Left ventricle myocardium superior (tissue), 1 donor: ENCODE measurements around the gene PPP1CA. TPM values are rescaled to one million over a fixed set of nuclear protein-coding genes. Genes with fewer than 3 reads are reported as not detected.
"Not testable (repeated sequence)": the region's sequence is repeated elsewhere in the genome, so short reads cannot be mapped to it uniquely, and the experiment has no call there.

Experiments used
- ATAC-seq: fragments of 200-7000 bp; cut with Tn5 transposase; one replicate; pipeline ENCODE4 v1.9.1; 2020; ENCODE audit warnings: mild to moderate bottlenecking, moderate library complexity
- DNase-seq: peaks from one replicate; pipeline ENCODE4 v3.0.0-alpha.2; 2020
- intact Hi-C: fragments of 100-400 bp; cut with micrococcal nuclease; formaldehyde crosslinking; loops from one replicate; pipeline ENCODE4 v1.11.0; 2022
- total RNA-seq: library from RNA; stranded (reverse); fragmentation: NEBNext Ultra II Directional; extraction: Animal tissue kit (Norgen Biotek cat#: 25700); gene quantifications from one replicate; pipeline ENCODE4 v1.2.1, GENCODE V29; 2021
- donor health status: DM: no; HTN: yes; CAD: no; lungs with severe emphysema.

PPP1CA gene
- total RNA-seq, 1 donor from 2014 or later = 106 TPM

DNA sequence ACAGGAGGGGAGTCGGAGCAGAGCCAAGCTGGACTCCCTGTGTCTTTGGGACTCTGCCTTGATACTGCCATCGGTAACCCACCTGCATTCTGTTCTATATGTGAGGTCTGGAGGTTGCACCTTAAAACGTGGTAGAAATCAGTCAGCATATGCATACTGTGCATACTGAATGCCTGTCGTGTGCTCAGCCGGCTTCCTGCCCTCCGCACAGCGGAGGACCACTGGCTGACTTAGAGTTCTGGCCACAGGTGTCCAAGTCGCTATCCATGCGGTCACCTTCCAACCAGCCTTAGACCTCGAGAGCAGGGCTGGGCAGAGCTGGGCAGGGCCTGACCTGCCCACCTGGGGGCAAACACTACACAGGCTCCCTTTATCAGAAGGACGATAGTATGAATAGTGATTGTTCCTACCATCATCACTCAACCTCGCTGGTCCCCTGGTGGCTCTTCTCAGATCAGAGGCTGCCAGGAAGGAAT lies 6.1 kb upstream of the PPP1CA start:
- ATAC-seq (no peak), DNase-seq (no peak)
- intact Hi-C loops = no loop called here

DNA sequence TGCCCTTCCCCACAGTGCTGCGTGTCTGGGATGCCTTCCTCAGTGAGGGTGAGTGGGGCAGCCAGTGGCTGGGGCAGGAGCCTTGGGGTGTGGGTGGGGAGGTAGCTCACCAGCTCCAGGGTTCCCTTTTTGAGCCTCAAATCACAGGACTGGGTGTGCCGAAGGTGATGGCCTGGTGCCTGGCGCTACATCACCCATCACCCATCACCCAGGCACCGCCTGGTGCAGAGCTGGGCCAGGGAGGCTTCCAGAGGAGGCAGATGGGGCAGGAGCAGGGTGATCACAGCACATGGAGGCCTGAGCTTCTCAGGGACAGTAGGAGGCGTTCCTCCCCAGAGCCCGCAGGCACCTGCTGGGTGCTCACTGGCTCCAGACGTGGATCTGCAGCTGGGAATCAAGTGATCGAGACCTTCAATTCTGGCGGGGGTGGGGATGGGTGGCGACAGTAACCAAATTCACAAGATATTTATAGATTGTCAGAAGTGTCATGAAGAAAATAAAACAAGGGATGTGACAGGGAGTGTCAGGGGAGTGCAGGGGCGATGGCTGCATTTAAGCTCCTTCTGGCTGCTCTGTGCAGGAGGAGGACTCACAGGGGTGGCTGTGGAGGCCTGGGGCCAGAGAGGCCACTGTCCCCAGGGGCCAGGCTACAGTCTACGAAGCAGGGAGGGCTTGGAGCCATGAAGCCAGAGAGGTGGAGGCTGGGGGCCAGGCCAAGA lies 5.5 kb upstream of the PPP1CA start:
- intact Hi-C loops = no loop called here
- no peak for DNase-seq
- ATAC-seq = no peak

DNA sequence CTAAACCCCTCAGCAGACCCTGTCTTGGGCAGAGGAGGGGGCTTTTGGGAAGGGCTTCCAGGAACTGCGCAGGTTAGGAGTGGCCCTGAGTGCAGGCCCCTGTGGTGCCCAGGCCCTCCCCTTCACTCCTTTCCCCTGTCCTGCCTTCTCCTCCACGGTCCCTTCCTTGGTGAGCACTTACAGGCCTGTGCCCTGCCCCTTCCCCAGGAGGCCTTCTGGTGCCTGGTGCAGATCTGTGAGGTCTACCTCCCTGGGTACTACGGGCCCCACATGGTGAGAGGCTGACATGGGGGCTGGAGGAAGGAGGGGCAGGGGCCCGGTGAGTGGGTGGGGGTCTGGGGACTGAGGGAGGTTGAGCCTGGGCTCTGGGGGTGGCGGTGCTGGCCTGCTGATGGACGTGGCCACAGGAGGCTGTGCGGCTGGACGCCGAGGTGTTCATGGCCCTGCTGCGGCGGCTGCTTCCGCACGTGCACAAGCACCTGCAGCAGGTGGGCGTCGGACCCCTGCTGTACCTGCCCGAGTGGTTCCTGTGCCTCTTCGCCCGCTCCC lies 4.8 kb upstream of the PPP1CA start:
- ATAC-seq (no peak), DNase-seq (no peak)
- intact Hi-C loops = no loop called here

DNA sequence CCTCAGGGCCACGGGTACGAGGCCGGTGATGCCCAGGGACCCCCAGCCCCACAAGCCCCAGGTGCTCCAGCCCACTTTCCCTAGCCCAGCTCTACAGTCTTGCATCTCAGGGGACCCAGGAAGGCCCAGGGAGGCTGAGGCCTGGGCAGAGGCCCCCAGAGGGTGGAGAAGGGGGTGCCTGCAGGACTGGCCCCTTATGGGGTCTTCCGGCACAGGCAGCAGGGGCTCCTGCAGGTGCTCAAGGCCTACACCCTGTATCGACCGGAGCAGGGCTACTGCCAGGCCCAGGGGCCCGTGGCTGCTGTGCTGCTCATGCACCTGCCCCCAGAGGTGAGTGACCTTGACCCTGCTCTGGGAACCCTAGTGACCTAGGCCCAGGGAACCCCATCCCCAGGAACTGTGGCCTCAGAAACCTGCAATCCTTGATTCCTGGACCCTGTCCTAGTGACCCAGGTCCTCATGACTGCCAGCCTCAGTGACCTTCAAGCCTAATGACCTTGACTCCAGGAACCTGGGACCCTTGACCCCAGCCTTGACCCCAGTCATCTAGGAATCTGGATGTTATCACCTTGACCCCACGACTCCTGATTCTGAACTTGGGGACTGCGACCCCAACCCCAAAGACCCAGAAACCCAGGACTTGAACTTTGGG lies 4.2 kb upstream of the PPP1CA start:
- DNase-seq = no peak
- intact Hi-C loops = no loop called here

DNA sequence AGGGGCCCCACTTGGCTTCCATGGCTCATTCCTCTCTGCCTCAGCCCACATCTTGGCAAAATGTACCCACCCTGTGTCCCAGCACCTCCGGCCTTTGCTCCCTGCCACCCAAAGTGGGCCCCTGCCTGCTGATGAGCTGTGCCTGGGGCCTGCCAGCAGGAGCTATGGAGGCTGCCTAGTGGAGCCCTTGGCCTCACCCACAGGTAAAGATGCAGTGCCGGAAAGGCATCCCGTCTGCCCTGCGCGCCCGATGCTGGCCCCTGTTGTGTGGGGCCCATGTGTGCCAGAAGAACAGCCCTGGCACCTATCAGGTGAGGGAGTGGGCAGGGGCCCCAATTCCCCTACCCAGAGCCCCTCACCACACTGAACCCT lies 3.5 kb upstream of the PPP1CA start:
- intact Hi-C loops = no loop called here
- DNase-seq (no peak), ATAC-seq (no peak)

More for the DNA sequence above, 4.2 kb upstream of the PPP1CA start:
- no peak for ATAC-seq

DNA sequence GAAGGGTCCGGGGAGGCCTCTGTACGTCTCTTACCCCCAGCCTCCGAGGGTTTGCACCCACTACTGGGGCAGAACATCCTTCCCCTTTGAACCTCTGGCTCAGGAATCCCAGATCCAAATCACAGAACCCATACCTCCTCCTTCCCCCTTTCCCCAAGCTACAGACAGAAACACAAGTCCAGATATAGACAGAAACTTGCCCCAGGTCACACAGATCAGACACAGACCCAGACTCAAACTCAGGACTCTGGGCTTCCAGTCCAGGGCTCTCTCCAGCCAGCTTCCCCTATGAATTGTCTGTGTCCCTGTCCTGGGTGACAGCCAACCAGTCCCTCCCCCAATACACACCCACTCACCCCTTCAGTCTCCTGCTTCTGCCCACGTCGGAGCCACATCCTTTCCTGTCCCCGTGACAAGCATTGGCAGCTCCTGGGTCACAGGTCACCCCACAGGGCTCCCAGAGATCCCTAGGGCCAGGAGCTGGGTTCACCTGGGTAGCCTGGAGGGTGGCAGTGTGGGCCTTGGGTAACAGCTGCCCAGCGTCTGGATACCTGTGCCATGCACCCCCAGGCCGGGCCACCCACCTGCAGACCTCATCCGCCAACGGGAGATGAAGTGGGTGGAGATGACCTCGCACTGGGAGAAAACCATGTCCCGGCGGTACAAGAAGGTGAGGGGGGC lies 3.0 kb upstream of the PPP1CA start:
- ATAC-seq = no peak

DNA sequence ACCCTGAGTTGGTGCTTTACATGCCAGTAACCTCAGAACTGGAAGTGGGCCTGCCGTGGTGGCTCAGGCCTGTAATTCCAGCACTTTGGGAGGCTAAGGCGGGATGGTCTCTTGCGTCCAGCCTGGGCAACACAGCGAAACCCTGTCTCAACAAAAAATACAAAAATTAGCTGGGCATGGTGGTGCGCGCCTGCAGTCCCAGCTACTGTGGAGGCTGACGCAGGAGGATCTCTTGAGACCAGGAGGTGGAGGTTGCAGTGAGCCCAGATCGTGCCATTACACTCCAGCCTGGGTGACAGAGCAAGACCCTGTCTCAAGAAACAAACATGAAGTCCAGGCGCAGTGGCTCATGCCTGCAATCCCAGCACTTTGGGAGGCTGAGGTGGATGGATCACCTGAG lies 1.4 kb upstream of the PPP1CA start:
- ATAC-seq, intact Hi-C loops, DNase-seq: not testable (repeated sequence)

More for the DNA sequence above, 3.0 kb upstream of the PPP1CA start:
- intact Hi-C loops = no loop called here
- DNase-seq = no peak

DNA sequence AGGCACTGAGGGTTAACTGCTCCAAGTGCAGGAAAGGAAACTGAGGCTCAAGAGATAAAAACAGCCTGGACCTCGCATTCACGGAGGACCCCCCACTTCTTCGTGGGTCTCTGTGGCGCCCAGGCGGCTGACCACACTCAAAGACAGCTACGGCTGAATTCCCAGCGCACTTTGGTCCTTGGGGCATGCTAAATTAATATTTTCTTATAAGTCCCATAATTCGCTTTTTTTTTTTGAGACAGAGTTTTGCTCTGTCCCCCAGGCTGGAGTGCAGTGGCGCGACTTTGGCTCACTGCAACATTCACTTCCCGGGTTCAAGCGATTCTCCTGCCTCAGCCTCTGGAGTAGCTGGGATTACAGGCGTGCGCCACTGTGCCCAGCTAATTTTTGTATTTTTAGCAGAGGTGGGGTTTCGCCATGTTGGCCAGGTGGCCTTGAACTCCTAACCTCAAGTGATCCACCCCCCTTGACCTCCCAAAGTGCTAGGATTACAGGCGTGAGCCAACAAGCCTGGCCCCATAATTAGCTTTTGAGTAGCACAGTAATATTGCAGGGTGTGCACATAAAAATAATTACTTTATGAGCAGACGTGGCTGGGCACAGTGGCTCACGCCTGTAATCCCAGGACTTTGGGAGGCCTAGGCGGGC lies 658 bp upstream of the PPP1CA start:
- intact Hi-C loops, ATAC-seq, DNase-seq: not testable (repeated sequence)

DNA sequence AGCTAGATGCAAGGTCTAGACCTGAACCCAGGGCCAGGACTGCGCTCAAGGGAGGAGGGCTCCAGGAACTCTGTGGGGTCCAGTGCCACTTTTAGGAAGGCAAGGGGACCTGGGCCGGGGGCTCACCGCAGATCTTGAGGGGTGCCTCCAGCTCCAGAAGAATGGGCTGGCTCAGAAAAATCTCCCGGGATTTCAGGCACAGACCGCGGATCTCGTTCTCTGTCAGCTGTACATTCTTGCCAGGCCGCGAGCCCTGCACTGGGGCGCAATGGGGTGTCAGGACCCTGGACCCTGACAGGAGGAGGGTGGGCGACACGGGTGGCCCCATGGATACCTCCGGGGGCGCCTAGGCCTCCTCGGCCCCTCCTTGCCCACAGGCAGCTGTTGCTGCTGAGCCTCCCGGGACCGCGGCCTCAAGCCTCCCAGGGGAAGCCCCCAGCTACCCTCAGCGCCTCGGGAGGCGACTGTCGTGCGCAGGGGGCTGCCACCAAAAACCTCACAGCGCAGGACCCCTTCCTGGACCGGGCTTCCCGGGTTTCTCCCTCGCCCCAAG lies 640 bp downstream of the PPP1CA start:
- DNase-seq (no peak), ATAC-seq (no peak)
- intact Hi-C loops = no loop called here

DNA sequence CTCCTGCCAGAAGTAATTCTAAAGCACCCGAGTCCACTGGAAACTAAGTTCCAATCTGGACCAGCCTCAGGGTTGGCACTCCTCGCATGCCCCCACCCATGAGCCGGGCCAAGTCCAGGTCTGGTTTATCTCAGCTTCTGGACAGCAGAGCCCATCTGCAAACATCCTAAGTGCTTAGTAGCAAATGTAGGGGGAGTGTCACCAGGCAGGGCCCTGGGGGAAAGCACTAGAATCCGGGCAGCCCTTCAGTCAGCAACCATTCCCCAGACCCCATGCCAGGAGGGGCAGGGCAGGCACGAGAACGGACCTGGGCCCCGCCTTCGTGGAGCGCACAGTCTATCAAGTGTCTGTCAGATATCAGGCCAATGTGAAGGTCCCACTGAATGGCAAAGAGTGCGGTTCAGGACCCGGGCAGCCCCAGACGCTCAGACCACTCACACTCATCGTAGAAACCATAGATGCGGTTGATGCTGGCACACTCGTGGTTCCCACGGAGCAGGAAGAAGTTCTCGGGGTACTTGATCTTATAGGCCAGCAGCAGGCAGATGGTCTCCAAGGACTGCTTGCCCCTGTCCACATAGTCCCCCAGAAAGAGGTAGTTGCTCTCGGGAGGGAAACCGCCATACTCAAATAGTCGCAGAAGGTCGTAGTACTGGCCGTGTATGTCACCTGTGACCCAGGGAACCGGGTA lies 1.3 kb downstream of the PPP1CA start:
- ATAC-seq (peak; percentile 6), DNase-seq (no peak)
- intact Hi-C loops = no loop called here

DNA sequence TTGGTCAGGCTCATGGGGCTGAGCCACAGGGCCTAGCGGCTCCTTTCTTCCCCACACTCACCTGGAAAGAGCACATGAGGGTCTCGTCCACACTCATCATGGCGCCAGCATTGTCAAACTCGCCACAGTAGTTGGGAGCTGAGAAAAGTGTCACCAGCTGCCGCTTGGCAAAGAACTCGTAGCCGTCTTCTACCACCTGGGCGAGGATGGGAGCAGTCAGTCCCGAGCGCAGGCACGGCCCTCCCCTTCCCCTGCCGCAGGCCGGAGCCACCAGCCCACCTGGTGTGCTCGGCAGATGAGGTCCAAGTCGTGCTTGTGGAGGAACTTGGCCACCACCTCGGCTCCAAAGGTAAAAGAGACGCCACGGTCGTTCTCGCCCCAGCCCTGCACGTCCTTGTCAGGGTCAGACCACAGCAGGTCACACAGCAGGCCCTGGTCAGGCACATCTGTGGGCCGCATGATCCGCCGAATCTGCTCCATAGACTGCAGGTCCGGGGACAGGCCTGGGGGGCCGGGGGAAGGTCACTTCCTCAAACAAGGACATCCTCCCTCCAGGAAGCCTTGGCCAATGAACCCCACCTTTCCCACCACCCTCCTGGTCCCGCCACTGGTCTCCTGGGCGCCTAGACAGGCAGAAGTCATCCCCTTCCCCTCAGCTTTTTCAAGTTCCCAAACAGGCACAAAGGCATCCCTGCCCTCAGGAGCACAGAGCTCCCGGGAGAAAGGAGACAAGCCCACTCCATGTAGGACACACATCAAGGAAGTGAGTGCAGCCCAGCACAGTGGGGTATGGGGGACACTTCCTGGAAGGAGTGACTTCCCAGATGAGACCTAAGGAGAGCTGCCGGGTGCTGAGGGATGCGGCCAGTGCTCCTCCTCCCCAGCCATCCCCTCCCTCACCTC lies 2.7 kb downstream of the PPP1CA start:
- intact Hi-C loops = no loop called here

DNA sequence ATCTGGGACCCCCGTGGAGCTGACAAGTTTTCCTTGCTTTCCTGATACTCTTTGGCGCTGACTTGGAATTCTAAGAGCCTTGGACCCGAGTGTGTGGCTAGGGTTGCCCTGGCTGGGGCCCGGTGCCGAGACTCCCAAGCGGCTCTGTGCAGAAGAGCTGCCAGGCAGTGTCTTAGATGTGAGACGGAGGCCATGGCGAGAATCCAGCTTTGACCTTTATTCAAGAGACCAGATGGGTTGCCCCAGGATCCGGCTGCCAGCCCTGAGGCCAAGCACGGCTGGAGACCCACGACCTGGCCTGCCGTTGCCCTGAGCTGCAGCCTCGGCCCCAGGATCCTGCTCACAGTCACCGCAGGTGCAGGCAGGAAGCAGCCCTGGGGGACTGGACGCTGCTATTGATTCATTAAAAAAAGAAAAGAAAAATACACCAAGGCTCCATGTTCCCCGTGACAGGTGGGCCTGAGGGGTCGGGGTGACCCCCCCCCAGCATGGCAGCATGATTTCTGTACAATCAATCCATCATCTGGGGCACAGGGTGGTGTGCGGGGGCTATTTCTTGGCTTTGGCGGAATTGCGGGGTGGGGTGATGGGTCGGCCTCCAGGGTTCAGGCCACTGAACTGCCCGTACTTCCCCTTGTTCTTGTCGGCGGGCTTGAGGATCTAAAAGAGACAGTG lies 3.5 kb downstream of the PPP1CA start:
- intact Hi-C loops = no loop called here
- ATAC-seq (no peak), DNase-seq (no peak)

More for the DNA sequence above, 2.7 kb downstream of the PPP1CA start:
- no peak for ATAC-seq
- no peak for DNase-seq

DNA sequence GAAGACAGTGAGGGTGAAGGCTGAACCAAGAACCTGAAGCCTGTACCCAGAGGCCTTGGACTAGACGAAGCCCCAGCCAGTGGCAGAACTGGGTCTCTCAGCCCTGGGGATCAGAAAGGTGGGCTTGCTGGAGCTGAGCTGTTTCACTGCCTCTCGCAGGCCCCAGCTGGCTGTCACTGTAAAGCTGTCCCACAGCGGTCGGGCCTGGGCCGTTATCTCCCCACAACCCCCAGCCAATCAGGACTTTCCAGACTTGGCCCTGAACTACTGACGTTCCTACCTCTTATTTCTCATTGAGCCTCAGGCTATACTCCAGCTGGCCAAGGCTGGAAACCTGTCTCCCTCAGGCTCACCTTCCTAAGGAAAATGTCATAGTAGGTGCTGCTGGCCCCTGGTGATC lies 4.1 kb downstream of the PPP1CA start:
- ATAC-seq (no peak), DNase-seq (no peak)
- intact Hi-C loops = no loop called here

DNA sequence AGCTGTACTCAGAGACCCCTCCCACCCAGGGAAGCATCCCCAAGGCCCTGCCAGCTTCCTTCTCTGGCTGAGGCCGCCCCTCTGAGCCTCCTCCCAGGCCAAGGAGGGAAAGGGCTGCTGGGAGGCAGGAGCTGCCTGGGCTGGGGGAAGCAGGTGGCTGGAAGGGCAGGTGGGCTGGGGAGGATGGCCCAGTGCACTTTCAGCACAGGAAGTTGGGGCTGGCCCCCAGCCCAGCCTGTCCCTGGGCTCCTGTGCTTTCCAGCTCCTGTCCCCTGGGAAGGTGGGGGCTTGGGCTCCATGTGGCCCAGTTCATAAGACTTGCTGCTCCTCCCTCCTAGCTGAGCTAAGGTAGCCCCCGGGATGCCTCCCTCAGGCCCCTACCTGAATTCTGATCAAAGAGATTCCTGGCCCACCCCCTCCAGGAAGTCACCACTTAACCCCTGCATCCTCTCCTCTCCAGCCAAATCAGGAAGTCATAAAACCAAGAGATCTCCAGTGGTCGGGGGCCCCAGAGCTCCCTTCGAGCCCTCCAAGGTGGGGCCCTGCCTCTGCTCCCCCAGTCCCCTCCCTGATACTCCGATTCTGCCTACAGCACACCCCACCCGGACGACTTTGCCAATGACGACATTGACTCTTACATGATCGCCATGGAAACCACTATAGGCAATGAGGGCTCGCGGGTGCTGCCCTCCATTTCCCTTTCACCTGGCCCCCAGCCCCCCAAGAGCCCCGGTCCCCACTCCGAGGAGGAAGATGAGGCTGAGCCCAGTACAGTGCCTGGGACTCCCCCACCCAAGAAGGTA lies 4.9 kb downstream of the PPP1CA start:
- DNase-seq (no peak), ATAC-seq (no peak)
- intact Hi-C loops = no loop called here

DNA sequence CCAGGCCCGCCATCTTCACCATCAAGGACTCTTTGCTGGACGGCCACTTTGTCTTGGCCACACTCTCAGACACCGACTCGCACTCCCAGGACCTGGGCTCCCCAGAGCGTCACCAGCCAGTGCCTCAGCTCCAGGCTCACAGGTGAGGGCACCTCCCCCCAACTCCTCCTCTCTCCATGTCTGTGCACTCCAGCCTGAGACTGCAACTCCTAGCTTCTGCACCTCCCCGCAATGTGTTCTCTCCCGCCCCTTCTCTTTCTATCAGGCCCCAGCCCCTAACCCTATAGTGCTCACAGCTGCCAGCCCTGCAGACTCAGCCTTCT lies 5.4 kb downstream of the PPP1CA start:
- intact Hi-C loops = no loop called here
- no peak for ATAC-seq
- DNase-seq = no peak

DNA sequence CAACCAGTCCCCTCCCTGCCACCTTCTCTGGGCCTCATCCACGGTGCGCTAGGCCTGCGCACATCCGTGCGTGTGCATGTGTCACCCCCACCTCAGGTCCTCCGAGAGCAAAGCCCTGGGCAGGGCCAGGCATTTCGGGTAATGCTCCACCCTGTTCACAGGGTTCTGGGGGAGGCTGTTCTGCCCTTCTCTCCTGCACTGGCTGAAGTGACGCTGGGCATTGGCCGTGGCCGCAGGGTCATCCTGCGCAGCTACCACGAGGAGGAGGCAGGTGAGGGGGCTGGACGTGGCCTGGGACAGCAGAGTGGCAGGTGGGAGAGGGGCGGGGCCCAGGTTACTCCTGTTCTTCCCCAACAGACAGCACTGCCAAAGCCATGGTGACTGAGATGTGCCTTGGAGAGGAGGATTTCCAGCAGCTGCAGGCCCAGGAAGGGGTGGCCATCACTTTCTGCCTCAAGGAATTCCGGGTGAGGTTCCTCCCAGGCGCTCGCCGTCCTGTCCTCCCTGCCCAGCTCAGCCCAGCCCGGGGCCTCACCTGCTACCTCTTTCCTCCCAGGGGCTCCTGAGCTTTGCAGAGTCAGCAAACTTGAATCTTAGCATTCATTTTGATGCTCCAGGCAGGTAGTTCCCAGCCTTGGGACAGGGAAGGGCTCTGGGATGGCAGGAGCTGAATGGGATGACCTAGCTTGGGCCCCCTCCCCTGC lies 6.0 kb downstream of the PPP1CA start:
- ATAC-seq (no peak), DNase-seq (no peak)
- intact Hi-C loops = no loop called here
